Neural crest cell (in vitro differentiated cells): ENCODE measurements around the gene RAP1A. TPM values are rescaled to one million over a fixed set of nuclear protein-coding genes. Genes with fewer than 3 reads are reported as not detected.
A peak's percentile ranks its signal among the peaks of the same experiment; 100 is the strongest.

Source experiments
- DNase-seq: peaks from one replicate; pipeline ENCODE4 v3.0.0; 2021; ENCODE audit warnings: low read depth, mixed read lengths, low spot score
- H3K27ac Mint-ChIP-seq: one replicate; pipeline ENCODE4 v1.8.0; 2021; ENCODE audit warnings: mild to moderate bottlenecking, mixed read lengths; ENCODE audit not compliant: unreplicated experiment
- H3K27me3 Mint-ChIP-seq: 2 replicates; pipeline ENCODE4 v1.8.0; 2021; ENCODE audit warnings: low read depth, mild to moderate bottlenecking, mixed read lengths
- H3K36me3 Mint-ChIP-seq: 2 replicates; pipeline ENCODE4 v1.8.0; 2021; ENCODE audit warnings: low read depth, mild to moderate bottlenecking, mixed read lengths
- H3K4me1 Mint-ChIP-seq: 2 replicates; pipeline ENCODE4 v1.8.0; 2021; ENCODE audit warnings: mixed read lengths
- H3K4me3 Mint-ChIP-seq: one replicate; pipeline ENCODE4 v1.8.0; 2021; ENCODE audit warnings: mild to moderate bottlenecking, mixed read lengths
- H3K9me3 Mint-ChIP-seq: 2 replicates; pipeline ENCODE4 v1.8.0; 2021; ENCODE audit warnings: mixed read lengths
- total RNA-seq: library from RNA; stranded (reverse); gene quantifications from 2 replicates; pipeline ENCODE4 v1.2.1, GENCODE V29; 2021
- TF ChIP-seq, protein P1 (sequence below): fragments of 200-600 bp; sonication (generic); conservative IDR thresholded peaks from 2 replicates; pipeline ENCODE4 v1.5.0; 2021; ENCODE audit warnings: antibody characterized with exemption, mild to moderate bottlenecking

The RAP1A gene
- total RNA-seq, 1 donor from 2014 or later, result 32.5 TPM

DNA sequence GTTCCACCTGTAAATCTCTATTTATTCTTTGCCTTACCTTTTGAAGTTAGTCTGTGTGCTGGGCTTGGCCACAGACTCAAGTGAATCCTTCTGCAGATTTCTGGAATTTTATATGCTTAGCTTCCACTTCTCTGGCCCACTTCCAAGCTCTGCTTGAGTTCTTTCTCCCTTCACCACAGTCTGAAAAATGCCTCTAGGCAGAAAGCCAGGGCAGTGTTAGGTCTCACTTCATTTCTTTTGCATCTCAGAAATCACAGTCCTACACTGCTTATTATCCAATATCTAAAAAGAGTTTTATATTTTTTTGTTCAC lies 70.7 kb downstream of the RAP1A start:
- Mint-ChIP-seq H3K4me1 (peaks cover 4% of the 10 kb centered on the region), H3K4me3 (no peak overlapping the region), H3K27ac (peak overlapping the region; percentile 69), H3K36me3 (peaks cover 10% of the 10 kb centered on the region), H3K27me3 (no peaks in the 10 kb centered on the region), H3K9me3 (peaks cover 3% of the 10 kb centered on the region)
- no peak for DNase-seq
- TF ChIP-seq, protein P1, sequence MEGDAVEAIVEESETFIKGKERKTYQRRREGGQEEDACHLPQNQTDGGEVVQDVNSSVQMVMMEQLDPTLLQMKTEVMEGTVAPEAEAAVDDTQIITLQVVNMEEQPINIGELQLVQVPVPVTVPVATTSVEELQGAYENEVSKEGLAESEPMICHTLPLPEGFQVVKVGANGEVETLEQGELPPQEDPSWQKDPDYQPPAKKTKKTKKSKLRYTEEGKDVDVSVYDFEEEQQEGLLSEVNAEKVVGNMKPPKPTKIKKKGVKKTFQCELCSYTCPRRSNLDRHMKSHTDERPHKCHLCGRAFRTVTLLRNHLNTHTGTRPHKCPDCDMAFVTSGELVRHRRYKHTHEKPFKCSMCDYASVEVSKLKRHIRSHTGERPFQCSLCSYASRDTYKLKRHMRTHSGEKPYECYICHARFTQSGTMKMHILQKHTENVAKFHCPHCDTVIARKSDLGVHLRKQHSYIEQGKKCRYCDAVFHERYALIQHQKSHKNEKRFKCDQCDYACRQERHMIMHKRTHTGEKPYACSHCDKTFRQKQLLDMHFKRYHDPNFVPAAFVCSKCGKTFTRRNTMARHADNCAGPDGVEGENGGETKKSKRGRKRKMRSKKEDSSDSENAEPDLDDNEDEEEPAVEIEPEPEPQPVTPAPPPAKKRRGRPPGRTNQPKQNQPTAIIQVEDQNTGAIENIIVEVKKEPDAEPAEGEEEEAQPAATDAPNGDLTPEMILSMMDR, result no peak

DNA sequence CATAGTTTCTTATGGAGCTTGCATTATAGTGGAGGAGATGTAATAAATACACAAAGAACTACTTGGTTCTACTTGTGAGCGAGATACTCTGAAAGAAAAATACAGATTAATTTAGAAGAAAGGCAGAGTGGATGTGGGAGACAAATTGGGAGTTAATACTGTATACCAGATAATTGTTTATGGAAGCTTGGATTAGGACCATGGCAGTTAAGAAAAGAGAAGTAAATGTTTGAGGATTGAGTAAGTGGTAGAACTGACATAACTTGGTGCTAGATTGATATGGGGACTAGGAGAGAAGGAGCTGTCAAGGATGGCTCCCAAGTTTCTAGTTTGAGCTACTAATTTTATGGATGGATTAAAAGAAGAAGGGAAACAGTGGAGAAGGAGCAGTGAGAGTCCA lies 72.3 kb downstream of the RAP1A start:
- Mint-ChIP-seq H3K36me3 (peaks cover 8% of the 10 kb centered on the region), H3K4me3 (no peak overlapping the region), H3K4me1 (peaks cover 4% of the 10 kb centered on the region), H3K9me3 (peaks cover 3% of the 10 kb centered on the region), H3K27me3 (no peaks in the 10 kb centered on the region), H3K27ac (no peak overlapping the region)
- DNase-seq, result no peak
- TF ChIP-seq, protein P1, result no peak

DNA sequence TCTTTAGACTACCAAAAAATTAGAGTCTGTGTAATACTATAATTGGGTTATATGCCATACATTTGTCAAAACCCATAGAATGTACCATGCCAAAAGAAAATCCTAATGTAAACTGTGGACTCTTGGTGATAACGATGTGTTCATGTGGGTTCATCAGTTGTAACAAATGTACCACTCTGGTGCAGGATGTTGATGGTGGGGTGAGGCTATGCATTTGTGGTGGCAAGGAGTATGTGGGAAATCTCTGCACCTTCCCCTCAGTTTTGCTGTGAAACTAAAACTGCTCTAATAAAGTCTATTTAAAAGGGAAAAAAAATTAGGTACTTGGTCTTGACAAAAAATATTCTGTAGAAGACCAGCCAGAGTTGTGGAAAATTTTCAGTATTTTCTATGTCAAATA lies 76.2 kb downstream of the RAP1A start:
- TF ChIP-seq, protein P1, result no peak
- Mint-ChIP-seq H3K27ac (no peak overlapping the region), H3K9me3 (no peaks in the 10 kb centered on the region), H3K36me3 (peaks cover 4% of the 10 kb centered on the region), H3K4me1 (no peaks in the 10 kb centered on the region), H3K4me3 (no peak overlapping the region), H3K27me3 (no peaks in the 10 kb centered on the region)
- no peak for DNase-seq

DNA sequence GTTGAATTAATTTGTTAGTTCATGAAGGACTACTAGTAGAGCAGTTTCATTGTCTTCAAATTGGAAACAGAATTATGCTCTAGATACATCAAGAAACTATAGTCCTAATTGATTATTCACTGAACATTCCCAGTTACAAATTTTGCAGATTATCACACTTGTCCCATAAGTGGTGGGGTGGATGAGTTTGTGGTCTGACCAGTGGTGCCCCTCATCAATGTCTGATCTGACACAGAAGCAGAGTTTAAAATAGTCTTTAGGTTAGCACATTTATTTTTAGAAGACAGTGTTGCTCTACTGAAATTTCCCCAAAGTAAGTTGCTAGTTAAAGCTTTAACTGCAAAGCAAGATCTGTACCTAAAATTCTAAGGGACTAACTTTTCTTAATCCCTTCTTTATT lies 76.7 kb downstream of the RAP1A start:
- DNase-seq, result no peak
- no peaks in the 10 kb centered on the region for H3K27me3 Mint-ChIP-seq
- no peak overlapping the region for H3K27ac Mint-ChIP-seq
- no peaks in the 10 kb centered on the region for H3K4me1 Mint-ChIP-seq
- no peak overlapping the region for H3K4me3 Mint-ChIP-seq
- no peaks in the 10 kb centered on the region for H3K9me3 Mint-ChIP-seq
- H3K36me3 Mint-ChIP-seq, result peaks cover 6% of the 10 kb centered on the region
- TF ChIP-seq, protein P1, result no peak

DNA sequence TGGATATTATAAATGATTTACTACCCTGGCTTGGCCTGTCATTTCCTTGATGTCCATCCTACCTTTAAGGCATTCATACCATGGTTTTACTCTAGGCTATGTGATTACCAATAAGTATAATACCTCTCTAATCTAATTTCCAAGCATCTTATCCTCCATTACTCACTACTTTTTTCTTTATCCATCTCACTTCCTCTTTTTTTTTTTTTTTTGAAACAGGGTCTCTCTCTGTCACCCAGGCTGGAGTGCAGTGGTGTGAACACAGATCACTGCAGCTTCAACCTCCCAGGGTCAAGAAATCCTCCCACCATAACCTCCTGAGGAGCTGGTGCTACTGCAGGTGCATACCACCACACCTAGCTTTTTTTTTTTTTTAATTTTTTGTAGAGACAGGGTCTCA lies 79.7 kb downstream of the RAP1A start:
- Mint-ChIP-seq H3K4me3 (no peak overlapping the region), H3K27ac (no peak overlapping the region), H3K9me3 (no peaks in the 10 kb centered on the region), H3K4me1 (no peaks in the 10 kb centered on the region), H3K27me3 (no peaks in the 10 kb centered on the region), H3K36me3 (peaks cover 6% of the 10 kb centered on the region)
- no peak for DNase-seq
- TF ChIP-seq, protein P1, result no peak

DNA sequence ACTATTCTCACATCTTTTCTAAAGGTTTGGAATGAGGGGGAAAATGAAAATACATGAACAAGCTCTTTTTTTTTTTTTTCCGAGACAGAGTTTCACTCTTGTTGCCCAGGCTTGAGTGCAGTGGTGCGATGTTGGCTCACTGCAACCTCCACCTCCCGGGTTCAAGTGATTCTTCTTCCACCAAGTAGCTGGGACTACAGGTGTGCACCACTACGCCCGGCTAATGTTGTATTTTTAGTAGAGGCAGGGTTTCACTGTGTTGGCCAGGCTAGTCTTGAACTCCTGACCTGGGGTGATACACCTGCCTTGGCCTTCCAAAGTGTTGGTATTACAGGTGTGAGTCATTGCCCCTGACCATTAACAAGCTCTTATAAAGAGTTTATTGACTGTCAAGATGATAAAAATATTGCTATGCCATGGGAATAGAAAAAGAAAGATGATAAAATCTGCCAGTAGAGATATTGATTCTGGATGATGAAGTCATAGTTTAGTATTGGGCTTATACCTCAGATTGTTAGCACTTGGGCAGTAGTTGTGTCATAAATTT lies 83.0 kb downstream of the RAP1A start:
- H3K4me3 Mint-ChIP-seq, result no peak overlapping the region

More for the DNA sequence above, 83.0 kb downstream of the RAP1A start:
- no peak overlapping the region for H3K27ac Mint-ChIP-seq
- TF ChIP-seq, protein P1, result no peak
- no peaks in the 10 kb centered on the region for H3K9me3 Mint-ChIP-seq
- H3K36me3 Mint-ChIP-seq, result peaks cover 6% of the 10 kb centered on the region
- DNase-seq, result no peak
- no peaks in the 10 kb centered on the region for H3K4me1 Mint-ChIP-seq
- H3K27me3 Mint-ChIP-seq, result no peaks in the 10 kb centered on the region
